ENCODE results near the gene ARFGAP1. TPM values are rescaled to one million over a fixed set of nuclear protein-coding genes. Genes with fewer than 3 reads are reported as not detected.

Gene ARFGAP1
- total and polyA plus RNA-seq, 10 of the 15 experiments (the other 5 are each of a cell fraction or from before 2014, with no cell fraction given) = 0.45 to 79.9 (median 30.8) TPM

- Histone ChIP-seq H3K9me3 (replicated peaks; ENCODE audit: control insufficient read depth, insufficient read depth, low read length) (no peaks in the 10 kb centered on the region), H3K27me3 (replicated peaks in 1 of 2; ENCODE audit: control insufficient read depth in 2 of 2, insufficient read depth in 2 of 2, low read length in 1 of 2) (no peaks in the 10 kb centered on the region; a peak in 1 of 4 replicates), H2AFZ (ENCODE audit: control insufficient read depth, low read depth, low read length) (no peak overlapping the region), H3K36me3 (ENCODE audit: control insufficient read depth in 2 of 2, insufficient read depth in 2 of 2, low read length in 1 of 2) (peaks cover 2 to 6% of the 10 kb centered on the region in 2 experiments; a peak in 3 of 4 replicates), H4K20me1 (ENCODE audit: control insufficient read depth, insufficient read depth) (no peaks in the 10 kb centered on the region), H3K9ac (ENCODE audit: control insufficient read depth, insufficient read depth, low read length) (no peak overlapping the region), H3K79me2 (ENCODE audit: control insufficient read depth, insufficient read depth, low read length) (no peaks in the 10 kb centered on the region), H3K4me1 (ENCODE audit: control insufficient read depth, insufficient read depth, low read length) (no peaks in the 10 kb centered on the region), H3K4me2 (ENCODE audit: control insufficient read depth, insufficient read depth) (no peak overlapping the region), H3K27ac (ENCODE audit: control insufficient read depth, insufficient read depth) (no peak overlapping the region), H3K4me3 (no peak overlapping the region)
- CTCF ChIA-PET = interaction anchor here (1.8 to 3.1 kb wide), 2 partner anchors 10 to 67 kb away, joined by 5 to 19 read pairs; no protein-coding TSS in a partner anchor
- 36% methylated on average over 26 of the region's 26 CpGs for WGBS (ENCODE audit: insufficient coverage, insufficient replicate concordance, low lambda C conversion rate, missing lambda C conversion rate)
- SMC1A ChIA-PET (ENCODE audit: uncharacterized antibody, unreplicated experiment) = interaction anchor here (0.7 kb wide), 1 partner anchor 852 kb away, joined by 3 read pairs; no protein-coding TSS in a partner anchor
- in situ Hi-C loops (cut with MboI) (no loop called here), intact Hi-C loops (cut with micrococcal nuclease; ENCODE audit: unreplicated experiment) (no loop called here)
- no TSS peak for BruUV-seq (replicated peaks)
- no peak for DNase-seq (ENCODE audit: low read depth, low spot score)
- POLR2A ChIA-PET = no interaction called here
- peak; percentile 87 for ATAC-seq
- RAD21 ChIA-PET (ENCODE audit: unreplicated experiment) = no interaction called here
- FAIRE-seq = no peak
- TF ChIP-seq ZNF592 (IDR thresholded peaks at IDR 0.05) (no peak), PRDM15 (CRISPR knock-in tag; IDR thresholded peaks at IDR 0.05) (no peak), YY1 (IDR thresholded peaks at IDR 0.05; ENCODE audit: low read depth, low read length) (0 out of 2 replicates have a peak, but pooled peaks have one; percentile 38), BCLAF1 (IDR thresholded peaks at IDR 0.05) (no peak), ESRRA (IDR thresholded peaks at IDR 0.05; ENCODE audit: low read length) (no peak), ZNF384 (IDR thresholded peaks at IDR 0.05; ENCODE audit: borderline replicate concordance, low read depth, low read length) (no peak), MTA3 (IDR thresholded peaks at IDR 0.05; ENCODE audit: borderline replicate concordance, low read length) (no peak), POLR2A (IDR thresholded peaks at IDR 0.05; ENCODE audit: low read depth, low read length) (peak; percentile 48)
- TF ChIP-seq, protein P1, sequence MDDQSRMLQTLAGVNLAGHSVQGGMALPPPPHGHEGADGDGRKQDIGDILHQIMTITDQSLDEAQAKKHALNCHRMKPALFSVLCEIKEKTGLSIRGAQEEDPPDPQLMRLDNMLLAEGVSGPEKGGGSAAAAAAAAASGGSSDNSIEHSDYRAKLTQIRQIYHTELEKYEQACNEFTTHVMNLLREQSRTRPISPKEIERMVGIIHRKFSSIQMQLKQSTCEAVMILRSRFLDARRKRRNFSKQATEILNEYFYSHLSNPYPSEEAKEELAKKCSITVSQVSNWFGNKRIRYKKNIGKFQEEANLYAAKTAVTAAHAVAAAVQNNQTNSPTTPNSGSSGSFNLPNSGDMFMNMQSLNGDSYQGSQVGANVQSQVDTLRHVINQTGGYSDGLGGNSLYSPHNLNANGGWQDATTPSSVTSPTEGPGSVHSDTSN (IDR thresholded peaks at IDR 0.05; ENCODE audit: insufficient replicate concordance, low read depth, low read length) = no peak
Measured at GRCh38 chr20:63290677-63291472, 18.3 kb downstream of the ARFGAP1 start.

All from GM12878 (cell line).